ENCODE data around the gene RRAGB. TPM values are rescaled to one million over a fixed set of nuclear protein-coding genes. Genes with fewer than 3 reads are reported as not detected.

Gene RRAGB
- total RNA-seq, 3 donors from 2014 or later (not counting 1 experiment from before 2014, with no cell fraction given): 13.5 to 17.5 (median 14.5) TPM

- no peaks in the 10 kb centered on the region for H3K4me1 Mint-ChIP-seq
- ATAC-seq (no peak), DNase-seq (no peak)
- no CpG with 5 or more reads among the region's 2 CpGs for WGBS (ENCODE audit: insufficient coverage)
- H3K27me3 ChIP-seq (ENCODE audit: control insufficient read depth, insufficient read depth, low read length): no peaks in the 10 kb centered on the region
- TF ChIP-seq CTCF (IDR thresholded peaks at IDR 0.05): no peak
- H3K27me3 Mint-ChIP-seq (ENCODE audit: low read depth in 2 of 2): no peaks in the 10 kb centered on the region
- no peaks in the 10 kb centered on the region for H3K4me1 ChIP-seq (ENCODE audit: control insufficient read depth, insufficient read depth, low read length)
- H3K4me3 ChIP-seq (ENCODE audit: low read length): no peak overlapping the region
- intact Hi-C loops (cut with micrococcal nuclease): no loop called here
- H3K27ac Mint-ChIP-seq: no peak overlapping the region
- no peak overlapping the region for H3K4me3 Mint-ChIP-seq
- no peaks in the 10 kb centered on the region for H3K36me3 Mint-ChIP-seq
- no peaks in the 10 kb centered on the region for H3K9me3 Mint-ChIP-seq
- H3K27ac ChIP-seq (ENCODE audit: low read length): no peak overlapping the region
- no peaks in the 10 kb centered on the region for H3K9me3 ChIP-seq (ENCODE audit: control insufficient read depth, insufficient read depth, low read length)
- H3K36me3 ChIP-seq (ENCODE audit: control insufficient read depth, insufficient read depth, low read length): no peaks in the 10 kb centered on the region
Measured at GRCh38 chrX:55777596-55777995, 60.0 kb downstream of the RRAGB start.

- H3K4me3 ChIP-seq (ENCODE audit: low read length): no peak overlapping the region
Measured at GRCh38 chrX:55778322-55778721, 60.8 kb downstream of the RRAGB start.

GRCh38 chrX:55783723-55784122 is 66.2 kb downstream of the RRAGB start:
- Histone ChIP-seq H3K4me1 (ENCODE audit: control insufficient read depth, insufficient read depth, low read length) (no peaks in the 10 kb centered on the region), H3K9me3 (ENCODE audit: control insufficient read depth, insufficient read depth, low read length) (no peaks in the 10 kb centered on the region), H3K27ac (ENCODE audit: low read length) (no peak overlapping the region), H3K27me3 (ENCODE audit: control insufficient read depth, insufficient read depth, low read length) (no peaks in the 10 kb centered on the region), H3K36me3 (ENCODE audit: control insufficient read depth, insufficient read depth, low read length) (no peaks in the 10 kb centered on the region), H3K4me3 (ENCODE audit: low read length) (no peak overlapping the region)
- 94% methylated on average over 3 of the region's 3 CpGs for WGBS (ENCODE audit: insufficient coverage)
- TF ChIP-seq CTCF (IDR thresholded peaks at IDR 0.05): no peak
- Mint-ChIP-seq H3K9me3 (no peaks in the 10 kb centered on the region), H3K4me1 (no peaks in the 10 kb centered on the region), H3K36me3 (no peaks in the 10 kb centered on the region), H3K27ac (no peak overlapping the region), H3K27me3 (ENCODE audit: low read depth in 2 of 2) (no peaks in the 10 kb centered on the region), H3K4me3 (no peak overlapping the region)
- intact Hi-C loops (cut with micrococcal nuclease): no loop called here
- DNase-seq (no peak), ATAC-seq (no peak)

More at GRCh38 chrX:55778322-55778721, 60.8 kb downstream of the RRAGB start:
- no peaks in the 10 kb centered on the region for H3K9me3 ChIP-seq (ENCODE audit: control insufficient read depth, insufficient read depth, low read length)
- Mint-ChIP-seq H3K36me3 (no peaks in the 10 kb centered on the region), H3K4me1 (no peaks in the 10 kb centered on the region), H3K9me3 (no peaks in the 10 kb centered on the region), H3K27me3 (ENCODE audit: low read depth in 2 of 2) (no peaks in the 10 kb centered on the region), H3K4me3 (no peak overlapping the region), H3K27ac (no peak overlapping the region)
- ATAC-seq (no peak), DNase-seq (no peak)
- H3K36me3 ChIP-seq (ENCODE audit: control insufficient read depth, insufficient read depth, low read length): no peaks in the 10 kb centered on the region
- H3K27ac ChIP-seq (ENCODE audit: low read length): no peak overlapping the region
- no peaks in the 10 kb centered on the region for H3K4me1 ChIP-seq (ENCODE audit: control insufficient read depth, insufficient read depth, low read length)
- H3K27me3 ChIP-seq (ENCODE audit: control insufficient read depth, insufficient read depth, low read length): no peaks in the 10 kb centered on the region
- no peak for TF ChIP-seq CTCF (IDR thresholded peaks at IDR 0.05)
- intact Hi-C loops (cut with micrococcal nuclease): no loop called here

- H3K36me3 ChIP-seq (ENCODE audit: control insufficient read depth, insufficient read depth, low read length): no peaks in the 10 kb centered on the region
- intact Hi-C loops (cut with micrococcal nuclease): no loop called here
- no peak overlapping the region for H3K27ac Mint-ChIP-seq
- no peaks in the 10 kb centered on the region for H3K4me1 ChIP-seq (ENCODE audit: control insufficient read depth, insufficient read depth, low read length)
- no peak for TF ChIP-seq CTCF (IDR thresholded peaks at IDR 0.05)
- no peaks in the 10 kb centered on the region for H3K9me3 ChIP-seq (ENCODE audit: control insufficient read depth, insufficient read depth, low read length)
- no peak for ATAC-seq
- no peaks in the 10 kb centered on the region for H3K36me3 Mint-ChIP-seq
- DNase-seq: no peak
- H3K4me3 Mint-ChIP-seq: no peak overlapping the region
- H3K9me3 Mint-ChIP-seq: no peaks in the 10 kb centered on the region
- no peaks in the 10 kb centered on the region for H3K4me1 Mint-ChIP-seq
- H3K27me3 ChIP-seq (ENCODE audit: control insufficient read depth, insufficient read depth, low read length): no peaks in the 10 kb centered on the region
- H3K27ac ChIP-seq (ENCODE audit: low read length): no peak overlapping the region
- H3K4me3 ChIP-seq (ENCODE audit: low read length): no peak overlapping the region
- peaks cover 0 to 2% of the 10 kb centered on the region in 2 donors for H3K27me3 Mint-ChIP-seq (ENCODE audit: low read depth in 2 of 2)
Measured at GRCh38 chrX:55787063-55787462, 69.5 kb downstream of the RRAGB start.
